Measurements from ENCODE around the gene PLEK.

DNA sequence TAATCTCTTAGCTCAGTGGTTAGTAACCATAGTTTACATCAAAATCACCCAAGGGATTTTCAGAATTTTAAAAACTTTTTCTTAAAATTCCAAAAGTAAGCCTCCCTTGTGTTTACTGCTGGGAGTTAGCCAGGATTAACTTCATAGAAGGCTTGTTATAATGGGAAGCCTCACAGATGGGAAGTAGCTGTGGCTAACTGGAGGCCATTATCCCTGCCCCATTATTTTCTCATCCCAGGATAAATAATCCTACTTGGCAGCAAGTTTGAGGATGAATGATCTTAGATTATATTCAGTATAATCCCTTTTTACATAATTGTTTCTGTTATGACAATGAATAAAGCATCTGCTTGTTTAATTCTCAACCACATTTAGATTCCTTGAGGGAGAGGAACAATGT lies 25.5 kb downstream of the PLEK start:
- no peak for TF ChIP-seq POLR2A (IDR thresholded peaks at IDR 0.05)
- TF ChIP-seq, protein P1, sequence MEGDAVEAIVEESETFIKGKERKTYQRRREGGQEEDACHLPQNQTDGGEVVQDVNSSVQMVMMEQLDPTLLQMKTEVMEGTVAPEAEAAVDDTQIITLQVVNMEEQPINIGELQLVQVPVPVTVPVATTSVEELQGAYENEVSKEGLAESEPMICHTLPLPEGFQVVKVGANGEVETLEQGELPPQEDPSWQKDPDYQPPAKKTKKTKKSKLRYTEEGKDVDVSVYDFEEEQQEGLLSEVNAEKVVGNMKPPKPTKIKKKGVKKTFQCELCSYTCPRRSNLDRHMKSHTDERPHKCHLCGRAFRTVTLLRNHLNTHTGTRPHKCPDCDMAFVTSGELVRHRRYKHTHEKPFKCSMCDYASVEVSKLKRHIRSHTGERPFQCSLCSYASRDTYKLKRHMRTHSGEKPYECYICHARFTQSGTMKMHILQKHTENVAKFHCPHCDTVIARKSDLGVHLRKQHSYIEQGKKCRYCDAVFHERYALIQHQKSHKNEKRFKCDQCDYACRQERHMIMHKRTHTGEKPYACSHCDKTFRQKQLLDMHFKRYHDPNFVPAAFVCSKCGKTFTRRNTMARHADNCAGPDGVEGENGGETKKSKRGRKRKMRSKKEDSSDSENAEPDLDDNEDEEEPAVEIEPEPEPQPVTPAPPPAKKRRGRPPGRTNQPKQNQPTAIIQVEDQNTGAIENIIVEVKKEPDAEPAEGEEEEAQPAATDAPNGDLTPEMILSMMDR (IDR thresholded peaks at IDR 0.05), result no peak
